ENCODE results near the gene SNRPA1. TPM values are rescaled to one million over a fixed set of nuclear protein-coding genes. Genes with fewer than 3 reads are reported as not detected.

The SNRPA1 gene
- total and polyA plus RNA-seq, 2 of the 13 experiments (the other 11 are each of a cell fraction or from before 2014, with no cell fraction given), result 41.2 to 108 TPM

- TF ChIP-seq ZNF746 (CRISPR knock-in tag; IDR thresholded peaks at IDR 0.05) (peak; percentile 75; the same call in 1 of the 2 replicates), ZNF616 (CRISPR knock-in tag; IDR thresholded peaks at IDR 0.05; ENCODE audit: low read depth) (peak; percentile 16; the same call in 1 of the 2 replicates), YEATS2 (CRISPR knock-in tag; IDR thresholded peaks at IDR 0.05; ENCODE audit: borderline replicate concordance) (peak; percentile 98), NCOA2 (CRISPR knock-in tag; IDR thresholded peaks at IDR 0.05) (no peak; the same call in 1 of the 2 replicates), KDM5A (IDR thresholded peaks at IDR 0.05; ENCODE audit: borderline replicate concordance, low read length) (peak; percentile 84), ZNF280D (CRISPR knock-in tag; IDR thresholded peaks at IDR 0.05) (no peak), HNF1B (CRISPR knock-in tag; IDR thresholded peaks at IDR 0.05) (peak; percentile 93), PRDM10 (CRISPR knock-in tag; IDR thresholded peaks at IDR 0.05; ENCODE audit: low read depth) (peak; percentile 36; the same call in 1 of the 2 replicates), BRCA1 (CRISPR knock-in tag; IDR thresholded peaks at IDR 0.05) (no peak), CERS6 (CRISPR knock-in tag; IDR thresholded peaks at IDR 0.05) (no peak), ONECUT2 (CRISPR knock-in tag; IDR thresholded peaks at IDR 0.05) (no peak), XBP1 (CRISPR knock-in tag; IDR thresholded peaks at IDR 0.05) (no peak), RCOR2 (CRISPR knock-in tag; IDR thresholded peaks at IDR 0.05) (no peak), RNF219 (CRISPR knock-in tag; IDR thresholded peaks at IDR 0.05) (no peak; the same call in 1 of the 2 replicates), GATA4 (IDR thresholded peaks at IDR 0.05; ENCODE audit: borderline replicate concordance, low read depth) (peak; percentile 48)
Observed at GRCh38 chr15:101294731-101295606, at the start of gene SNRPA1 (continued).

Data from HepG2 (cell line).